ENCODE results near the gene PTPRG. TPM values are rescaled to one million over a fixed set of nuclear protein-coding genes. Genes with fewer than 3 reads are reported as not detected.

Gene PTPRG
- total RNA-seq, 2 donors from 2014 or later: 33.9 to 39.2 TPM

DNA sequence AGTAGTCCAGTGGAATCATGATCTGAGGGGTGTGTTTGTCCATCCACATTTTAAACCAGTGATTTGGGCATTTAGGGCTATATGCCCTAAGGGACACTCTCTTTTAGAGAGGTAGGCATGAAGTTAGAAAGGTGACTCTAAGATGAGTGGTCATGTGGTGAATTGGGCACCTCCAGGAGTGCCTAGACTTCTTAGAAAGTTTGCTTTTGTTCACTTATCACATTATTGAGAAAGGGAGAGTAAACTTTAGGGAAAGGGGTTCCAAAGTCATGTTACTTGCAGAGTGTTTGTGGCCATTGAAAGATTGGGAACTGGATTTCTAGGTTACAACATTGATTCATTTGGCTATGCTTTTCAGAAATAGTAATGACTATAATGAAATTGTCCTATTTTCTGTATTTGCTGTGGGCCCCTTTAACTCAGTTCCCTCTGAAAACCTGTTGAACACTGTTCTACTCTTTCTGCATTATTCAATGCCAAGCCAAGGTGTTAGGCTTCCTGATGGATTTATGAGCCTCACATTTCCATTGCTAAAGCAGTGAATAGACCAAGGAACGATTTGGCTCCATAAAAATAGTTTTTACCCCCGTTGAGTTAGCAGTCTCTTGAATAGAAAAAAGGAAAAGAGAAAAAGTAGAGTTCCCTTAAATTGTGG is 169.3 kb downstream of the PTPRG start:
- DNase-seq (ENCODE audit: low spot score): no peak
- peaks cover 0 to 34% of the 10 kb centered on the region in 2 donors for H3K4me1 ChIP-seq
- H3K27me3 ChIP-seq: no peaks in the 10 kb centered on the region
- H3K36me3 ChIP-seq: no peaks in the 10 kb centered on the region
- H3K9me3 ChIP-seq: no peaks in the 10 kb centered on the region
- no peak overlapping the region for H3K27ac ChIP-seq
- no peak overlapping the region for H3K4me3 ChIP-seq
- TF ChIP-seq, protein P1, sequence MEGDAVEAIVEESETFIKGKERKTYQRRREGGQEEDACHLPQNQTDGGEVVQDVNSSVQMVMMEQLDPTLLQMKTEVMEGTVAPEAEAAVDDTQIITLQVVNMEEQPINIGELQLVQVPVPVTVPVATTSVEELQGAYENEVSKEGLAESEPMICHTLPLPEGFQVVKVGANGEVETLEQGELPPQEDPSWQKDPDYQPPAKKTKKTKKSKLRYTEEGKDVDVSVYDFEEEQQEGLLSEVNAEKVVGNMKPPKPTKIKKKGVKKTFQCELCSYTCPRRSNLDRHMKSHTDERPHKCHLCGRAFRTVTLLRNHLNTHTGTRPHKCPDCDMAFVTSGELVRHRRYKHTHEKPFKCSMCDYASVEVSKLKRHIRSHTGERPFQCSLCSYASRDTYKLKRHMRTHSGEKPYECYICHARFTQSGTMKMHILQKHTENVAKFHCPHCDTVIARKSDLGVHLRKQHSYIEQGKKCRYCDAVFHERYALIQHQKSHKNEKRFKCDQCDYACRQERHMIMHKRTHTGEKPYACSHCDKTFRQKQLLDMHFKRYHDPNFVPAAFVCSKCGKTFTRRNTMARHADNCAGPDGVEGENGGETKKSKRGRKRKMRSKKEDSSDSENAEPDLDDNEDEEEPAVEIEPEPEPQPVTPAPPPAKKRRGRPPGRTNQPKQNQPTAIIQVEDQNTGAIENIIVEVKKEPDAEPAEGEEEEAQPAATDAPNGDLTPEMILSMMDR (IDR thresholded peaks at IDR 0.05): no peak

DNA sequence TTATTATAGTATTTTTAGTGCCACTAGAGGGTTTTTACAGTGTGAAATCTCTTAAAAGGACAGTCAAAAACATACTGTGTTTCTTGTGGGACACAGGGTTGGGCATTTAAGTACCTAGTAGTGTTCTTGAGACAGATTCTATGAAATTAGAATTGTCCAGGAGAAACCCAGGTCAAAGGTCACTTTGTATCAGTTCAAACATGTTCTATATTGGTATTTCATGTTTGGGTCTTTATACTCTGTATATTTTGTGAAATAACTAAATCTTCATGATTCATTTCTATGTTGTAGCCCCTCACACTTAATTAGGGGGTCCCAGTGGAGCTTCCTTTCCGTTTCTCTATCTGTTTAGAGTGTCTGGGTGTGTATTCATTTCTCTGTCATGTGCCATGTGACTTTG is 171.6 kb downstream of the PTPRG start:
- peak overlapping the region in 1 of 2 donors; percentile 19 for H3K27ac ChIP-seq

DNA sequence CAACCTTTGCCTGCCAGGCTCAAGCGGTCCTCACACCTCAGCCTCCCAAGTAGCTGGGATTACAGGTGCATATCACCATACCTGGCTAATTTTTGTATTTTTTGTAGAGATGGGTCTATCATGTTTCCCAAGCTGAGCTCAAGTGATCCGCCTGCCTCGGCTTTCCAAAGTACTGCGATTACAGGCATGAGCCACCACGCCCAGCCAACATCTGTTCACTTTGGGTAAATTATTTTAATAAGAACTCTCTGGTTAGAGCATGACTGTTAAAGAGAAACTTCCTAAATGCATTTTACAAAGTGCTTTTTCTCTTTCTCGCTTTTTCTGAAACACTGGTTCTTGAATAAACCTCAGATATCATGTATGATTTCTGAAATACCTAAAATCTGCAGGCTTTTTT is 172.5 kb downstream of the PTPRG start:
- peak overlapping the region in 1 of 2 donors; percentile 8 for H3K27ac ChIP-seq
- H3K27me3 ChIP-seq: no peaks in the 10 kb centered on the region
- H3K9me3 ChIP-seq: no peaks in the 10 kb centered on the region
- H3K36me3 ChIP-seq: no peaks in the 10 kb centered on the region
- DNase-seq (ENCODE audit: low spot score): no peak
- no peak overlapping the region for H3K4me3 ChIP-seq
- TF ChIP-seq, protein P1 (IDR thresholded peaks at IDR 0.05): no peak
- peaks cover 0 to 31% of the 10 kb centered on the region in 2 donors for H3K4me1 ChIP-seq

More for the DNA sequence above, 171.6 kb downstream of the PTPRG start:
- TF ChIP-seq, protein P1 (IDR thresholded peaks at IDR 0.05): no peak
- Histone ChIP-seq H3K27me3 (no peaks in the 10 kb centered on the region), H3K36me3 (no peaks in the 10 kb centered on the region), H3K4me1 (peaks cover 0 to 31% of the 10 kb centered on the region in 2 donors), H3K4me3 (no peak overlapping the region), H3K9me3 (no peaks in the 10 kb centered on the region)
- no peak for DNase-seq (ENCODE audit: low spot score)

DNA sequence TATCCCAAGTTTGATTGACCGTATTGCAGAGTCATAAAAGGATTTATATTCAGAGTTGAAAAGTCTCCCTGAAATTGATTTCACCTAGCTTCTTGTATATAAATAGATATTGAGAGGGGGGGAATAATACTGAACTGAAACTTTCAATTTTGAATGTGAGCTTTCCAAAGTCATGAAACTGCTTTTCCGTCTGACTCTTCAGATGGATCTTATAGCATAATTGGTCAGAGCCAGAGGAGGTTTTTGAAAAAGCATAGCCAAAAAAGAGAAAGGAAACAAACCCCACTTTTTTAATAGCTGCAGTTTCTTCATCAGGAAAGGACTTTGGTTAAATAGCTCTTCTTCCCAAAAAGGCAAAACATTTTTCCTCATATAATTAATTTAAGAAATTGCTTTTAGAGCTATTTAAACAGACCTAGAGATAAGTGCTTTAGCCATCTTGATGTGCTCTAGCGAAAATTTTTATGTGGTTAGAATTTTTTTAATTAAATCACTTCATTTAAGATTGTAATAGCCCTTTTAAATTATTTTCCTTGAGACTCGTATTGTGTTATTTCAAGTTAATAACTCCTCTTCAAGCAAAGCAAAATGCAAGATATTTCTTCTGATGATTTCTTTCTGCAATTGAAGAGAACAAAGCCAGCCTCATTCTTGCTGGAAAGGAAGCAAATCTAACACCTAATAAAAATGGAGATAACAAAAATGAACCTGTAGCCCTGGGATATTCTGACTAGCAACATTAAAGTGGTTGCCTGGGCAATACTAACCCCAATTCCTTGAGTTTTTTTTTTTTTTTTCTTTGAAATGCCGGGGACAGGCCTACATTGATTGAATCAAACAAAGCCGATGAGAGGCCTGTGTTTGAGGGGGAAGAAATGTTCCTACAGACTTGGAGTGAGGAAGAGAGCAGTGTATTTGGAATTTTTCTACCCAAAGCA is 173.6 kb downstream of the PTPRG start:
- no peaks in the 10 kb centered on the region for H3K27me3 ChIP-seq
- no peaks in the 10 kb centered on the region for H3K9me3 ChIP-seq
- no peak overlapping the region for H3K27ac ChIP-seq
- no peak overlapping the region for H3K4me3 ChIP-seq
- TF ChIP-seq, protein P1 (IDR thresholded peaks at IDR 0.05): no peak
- no peaks in the 10 kb centered on the region for H3K36me3 ChIP-seq
- peaks cover 0 to 35% of the 10 kb centered on the region in 2 donors for H3K4me1 ChIP-seq
- DNase-seq (ENCODE audit: low spot score): no peak

DNA sequence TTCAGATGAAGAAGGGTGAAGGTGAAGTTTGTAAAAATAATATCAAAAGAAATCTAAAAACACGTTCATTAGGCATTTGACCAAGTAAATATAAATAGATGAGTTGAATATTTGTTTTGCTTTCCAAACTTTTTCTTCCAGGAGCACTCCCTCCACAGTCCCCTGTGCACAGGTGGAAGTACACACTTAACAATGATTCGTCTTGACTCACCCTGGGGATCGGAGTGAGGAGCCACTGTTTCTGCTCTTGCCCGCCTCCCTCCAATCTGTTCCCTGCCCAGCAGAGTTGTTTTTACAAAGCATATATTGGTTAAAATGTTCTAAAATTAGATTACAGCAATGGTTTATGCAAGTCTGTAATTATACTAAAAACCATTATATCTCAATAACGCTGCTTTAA is 175.1 kb downstream of the PTPRG start:
- Histone ChIP-seq H3K36me3 (no peaks in the 10 kb centered on the region), H3K9me3 (no peaks in the 10 kb centered on the region), H3K4me1 (peaks cover 0 to 26% of the 10 kb centered on the region in 2 donors), H3K27me3 (no peaks in the 10 kb centered on the region), H3K4me3 (no peak overlapping the region), H3K27ac (no peak overlapping the region)
- no peak for DNase-seq (ENCODE audit: low spot score)
- TF ChIP-seq, protein P1 (IDR thresholded peaks at IDR 0.05): no peak
